Measurements from ENCODE around the gene IL1RAPL1. TPM values are rescaled to one million over a fixed set of nuclear protein-coding genes. Genes with fewer than 3 reads are reported as not detected.
A peak's percentile ranks its signal among the peaks of the same experiment; 100 is the strongest.

Gene IL1RAPL1
- total RNA-seq, 1 donor from 2014 or later, result 3.6 TPM

- H3K27ac Mint-ChIP-seq, result no peak overlapping the region
- H3K9me3 Mint-ChIP-seq (ENCODE audit: low read depth), result no peaks in the 10 kb centered on the region
- no peak for DNase-seq (ENCODE audit: low spot score, unreplicated experiment)
- TF ChIP-seq, protein P1, sequence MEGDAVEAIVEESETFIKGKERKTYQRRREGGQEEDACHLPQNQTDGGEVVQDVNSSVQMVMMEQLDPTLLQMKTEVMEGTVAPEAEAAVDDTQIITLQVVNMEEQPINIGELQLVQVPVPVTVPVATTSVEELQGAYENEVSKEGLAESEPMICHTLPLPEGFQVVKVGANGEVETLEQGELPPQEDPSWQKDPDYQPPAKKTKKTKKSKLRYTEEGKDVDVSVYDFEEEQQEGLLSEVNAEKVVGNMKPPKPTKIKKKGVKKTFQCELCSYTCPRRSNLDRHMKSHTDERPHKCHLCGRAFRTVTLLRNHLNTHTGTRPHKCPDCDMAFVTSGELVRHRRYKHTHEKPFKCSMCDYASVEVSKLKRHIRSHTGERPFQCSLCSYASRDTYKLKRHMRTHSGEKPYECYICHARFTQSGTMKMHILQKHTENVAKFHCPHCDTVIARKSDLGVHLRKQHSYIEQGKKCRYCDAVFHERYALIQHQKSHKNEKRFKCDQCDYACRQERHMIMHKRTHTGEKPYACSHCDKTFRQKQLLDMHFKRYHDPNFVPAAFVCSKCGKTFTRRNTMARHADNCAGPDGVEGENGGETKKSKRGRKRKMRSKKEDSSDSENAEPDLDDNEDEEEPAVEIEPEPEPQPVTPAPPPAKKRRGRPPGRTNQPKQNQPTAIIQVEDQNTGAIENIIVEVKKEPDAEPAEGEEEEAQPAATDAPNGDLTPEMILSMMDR (IDR thresholded peaks at IDR 0.05; ENCODE audit: unreplicated experiment), result no peak
- H3K36me3 Mint-ChIP-seq (ENCODE audit: insufficient read depth), result no peaks in the 10 kb centered on the region
- no peak overlapping the region for H3K4me3 Mint-ChIP-seq (ENCODE audit: low read depth)
- peaks cover 15% of the 10 kb centered on the region for H3K4me1 Mint-ChIP-seq (ENCODE audit: low read depth)
- peaks cover 11% of the 10 kb centered on the region for H3K27me3 Mint-ChIP-seq
These were observed 1.5 kb upstream of the IL1RAPL1 start for GRCh38 chrX:28585767-28586166.

- no peak for DNase-seq (ENCODE audit: low spot score, unreplicated experiment)
- TF ChIP-seq, protein P1 (IDR thresholded peaks at IDR 0.05; ENCODE audit: unreplicated experiment), result no peak
These were observed 960 bp upstream of the IL1RAPL1 start for GRCh38 chrX:28586286-28586685.

DNA sequence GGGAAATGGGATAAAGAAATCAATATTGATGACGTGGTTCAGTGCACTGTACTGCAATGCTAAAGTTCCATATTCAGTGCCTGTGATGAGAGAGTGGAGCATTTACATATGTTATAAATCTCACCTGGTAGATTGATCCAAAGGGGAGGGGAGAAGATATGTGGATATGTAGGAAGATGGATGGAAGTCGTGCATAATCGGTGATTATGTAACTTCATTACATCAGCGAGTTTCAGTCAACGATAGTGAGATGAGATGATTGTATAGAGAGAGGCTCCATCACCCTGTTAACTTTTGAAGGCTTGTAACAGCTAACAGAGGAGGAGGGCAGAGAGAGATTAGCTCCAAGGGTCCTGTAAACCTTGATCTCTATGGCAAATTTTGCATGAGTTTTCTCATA is 1.8 kb downstream of the IL1RAPL1 start:
- Mint-ChIP-seq H3K36me3 (ENCODE audit: insufficient read depth) (no peaks in the 10 kb centered on the region), H3K4me3 (ENCODE audit: low read depth) (no peak overlapping the region), H3K4me1 (ENCODE audit: low read depth) (peaks cover 15% of the 10 kb centered on the region), H3K27me3 (peaks cover 11% of the 10 kb centered on the region), H3K27ac (no peak overlapping the region), H3K9me3 (ENCODE audit: low read depth) (no peaks in the 10 kb centered on the region)
- DNase-seq (ENCODE audit: low spot score, unreplicated experiment), result no peak
- TF ChIP-seq, protein P1 (IDR thresholded peaks at IDR 0.05; ENCODE audit: unreplicated experiment), result no peak

More at GRCh38 chrX:28586286-28586685, 960 bp upstream of the IL1RAPL1 start:
- Mint-ChIP-seq H3K27me3 (peaks cover 11% of the 10 kb centered on the region), H3K4me1 (ENCODE audit: low read depth) (peaks cover 15% of the 10 kb centered on the region), H3K9me3 (ENCODE audit: low read depth) (no peaks in the 10 kb centered on the region), H3K27ac (no peak overlapping the region), H3K36me3 (ENCODE audit: insufficient read depth) (no peaks in the 10 kb centered on the region), H3K4me3 (ENCODE audit: low read depth) (no peak overlapping the region)

DNA sequence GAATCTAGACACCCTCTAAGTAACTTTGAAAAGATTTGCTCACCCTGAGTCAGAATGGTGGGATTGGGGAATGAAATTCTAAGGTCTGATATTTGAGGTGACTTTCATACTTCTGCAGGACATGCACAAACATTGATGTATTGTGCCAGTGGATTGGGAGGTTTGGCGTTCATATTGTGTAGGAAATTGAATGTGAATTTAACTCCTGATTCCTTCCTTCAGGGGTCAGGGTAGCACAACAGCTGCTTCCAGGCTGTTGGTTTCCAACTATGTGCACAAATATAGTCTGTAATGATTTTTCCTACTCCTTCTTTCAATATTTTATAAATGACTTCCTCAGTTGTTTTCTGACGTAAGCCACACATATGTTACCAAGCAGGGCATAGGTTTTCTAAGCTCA is 3.1 kb downstream of the IL1RAPL1 start:
- DNase-seq (ENCODE audit: low spot score, unreplicated experiment), result no peak
- H3K27ac Mint-ChIP-seq, result no peak overlapping the region
- no peaks in the 10 kb centered on the region for H3K9me3 Mint-ChIP-seq (ENCODE audit: low read depth)

GRCh38 chrX:28591542-28591941 is 4.3 kb downstream of the IL1RAPL1 start:
- H3K36me3 Mint-ChIP-seq (ENCODE audit: insufficient read depth), result no peaks in the 10 kb centered on the region
- no peaks in the 10 kb centered on the region for H3K9me3 Mint-ChIP-seq (ENCODE audit: low read depth)
- no peak for DNase-seq (ENCODE audit: low spot score, unreplicated experiment)

More for the DNA sequence above, 3.1 kb downstream of the IL1RAPL1 start:
- Mint-ChIP-seq H3K27me3 (peaks cover 11% of the 10 kb centered on the region), H3K36me3 (ENCODE audit: insufficient read depth) (no peaks in the 10 kb centered on the region), H3K4me3 (ENCODE audit: low read depth) (no peak overlapping the region), H3K4me1 (ENCODE audit: low read depth) (peaks cover 15% of the 10 kb centered on the region)
- TF ChIP-seq, protein P1 (IDR thresholded peaks at IDR 0.05; ENCODE audit: unreplicated experiment), result peak; percentile 13

More at GRCh38 chrX:28591542-28591941, 4.3 kb downstream of the IL1RAPL1 start:
- Mint-ChIP-seq H3K27ac (no peak overlapping the region), H3K4me1 (ENCODE audit: low read depth) (peaks cover 7% of the 10 kb centered on the region), H3K27me3 (peaks cover 11% of the 10 kb centered on the region), H3K4me3 (ENCODE audit: low read depth) (no peak overlapping the region)
- TF ChIP-seq, protein P1 (IDR thresholded peaks at IDR 0.05; ENCODE audit: unreplicated experiment), result no peak
